KOPT-K1 (cell line): ENCODE data around the gene CA5A.
"Not testable (repeated sequence)": the region's sequence is repeated elsewhere in the genome, so short reads cannot be mapped to it uniquely, and the experiment has no call there.

Source experiments
- H3K27ac ChIP-seq: fragments of 200-600 bp; sonication (generic); 2 replicates; pipeline ENCODE4 v1.5.1; 2016; ENCODE audit warnings: antibody characterized with exemption, mild to moderate bottlenecking, low read depth, low read length; ENCODE audit not compliant: poor library complexity, severe bottlenecking
- H3K36me3 ChIP-seq: fragments of 200-600 bp; sonication (generic); 2 replicates; pipeline ENCODE4 v1.5.1; 2017; ENCODE audit warnings: antibody characterized with exemption, mild to moderate bottlenecking, low read length, moderate library complexity; ENCODE audit not compliant: insufficient read depth
- H3K9me3 ChIP-seq: fragments of 200-600 bp; sonication (generic); 2 replicates; pipeline ENCODE4 v1.5.1; 2017; ENCODE audit warnings: antibody characterized with exemption, low read length, mild to moderate bottlenecking; ENCODE audit not compliant: insufficient read depth, poor library complexity, severe bottlenecking

The CA5A gene

DNA sequence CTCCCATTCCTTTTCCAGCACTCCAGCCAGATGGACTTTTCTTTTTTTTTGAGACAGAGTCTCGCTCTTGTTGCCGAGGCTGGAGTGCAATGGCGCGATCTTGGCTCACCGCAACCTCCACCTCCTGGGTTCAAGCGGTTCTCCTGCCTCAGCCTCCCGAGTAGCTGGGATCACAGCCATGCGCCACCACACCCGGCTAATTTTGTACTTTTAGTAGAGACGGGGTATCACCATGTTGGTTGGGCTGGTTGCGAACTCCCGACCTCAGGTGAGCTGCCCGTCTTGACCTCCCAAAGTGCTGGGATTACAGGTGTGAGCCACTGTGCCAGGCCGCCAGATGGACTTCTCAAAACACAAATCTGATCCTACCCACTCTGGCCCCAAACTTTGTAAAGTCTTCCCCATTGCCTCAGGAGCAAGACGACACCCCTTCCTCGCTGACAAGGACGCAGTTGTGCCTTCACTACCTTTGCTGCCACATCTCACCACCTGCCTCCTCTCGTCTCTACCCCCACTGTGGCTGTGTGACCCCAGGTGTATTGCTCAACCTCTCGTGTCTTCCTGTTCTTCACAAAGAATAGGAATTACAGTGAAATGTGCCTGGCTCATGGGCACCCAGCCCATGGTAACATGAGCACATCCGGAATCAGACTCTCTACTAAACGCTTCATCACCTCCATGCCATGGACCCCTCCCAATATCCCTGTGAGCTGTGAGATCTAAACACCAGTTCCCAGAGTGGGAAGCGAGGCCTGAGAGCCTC is 11.2 kb upstream of the CA5A start:
- Histone ChIP-seq H3K27ac (no peak overlapping the region), H3K36me3 (no peaks in the 10 kb centered on the region), H3K9me3 (no peaks in the 10 kb centered on the region)

GRCh38 chr16:87946596-87947347 is 10.4 kb upstream of the CA5A start:
- Histone ChIP-seq H3K27ac (no peak overlapping the region), H3K9me3 (no peaks in the 10 kb centered on the region), H3K36me3 (no peaks in the 10 kb centered on the region)

DNA sequence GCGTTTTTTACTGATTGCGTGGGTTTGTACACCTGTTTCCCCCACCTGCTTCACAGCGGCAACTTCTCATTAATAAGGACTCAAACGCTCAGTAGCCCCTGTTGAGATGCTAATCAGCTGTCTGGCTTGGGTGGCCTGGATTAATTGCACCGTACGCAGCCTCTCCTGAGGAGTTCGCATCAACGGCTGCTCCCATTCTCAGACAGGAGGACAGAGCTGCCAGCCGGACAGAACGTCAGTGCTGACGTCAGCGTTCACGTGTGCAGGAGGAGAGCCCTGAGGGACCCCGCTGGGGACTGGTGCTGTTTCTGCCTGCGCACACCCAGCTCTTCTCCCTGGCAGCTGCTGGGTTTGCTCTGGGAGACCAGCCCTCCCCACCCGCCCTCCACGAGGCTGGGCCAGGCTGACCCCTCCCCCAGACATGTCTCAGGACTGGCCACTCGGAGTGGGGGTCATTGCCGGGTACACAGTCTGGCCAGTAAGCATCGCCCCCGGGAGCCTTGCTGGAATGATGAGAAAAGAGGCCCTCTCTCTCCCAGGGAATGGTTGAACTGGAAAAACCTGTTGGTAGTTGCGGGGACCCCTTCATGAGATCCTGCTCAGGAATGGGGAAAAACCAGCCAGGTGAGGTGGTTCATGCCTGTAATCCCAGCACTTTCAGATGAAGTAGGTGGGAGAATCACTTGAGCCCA is 9.2 kb upstream of the CA5A start:
- Histone ChIP-seq H3K27ac (no peak overlapping the region), H3K36me3 (no peaks in the 10 kb centered on the region), H3K9me3 (no peaks in the 10 kb centered on the region)

DNA sequence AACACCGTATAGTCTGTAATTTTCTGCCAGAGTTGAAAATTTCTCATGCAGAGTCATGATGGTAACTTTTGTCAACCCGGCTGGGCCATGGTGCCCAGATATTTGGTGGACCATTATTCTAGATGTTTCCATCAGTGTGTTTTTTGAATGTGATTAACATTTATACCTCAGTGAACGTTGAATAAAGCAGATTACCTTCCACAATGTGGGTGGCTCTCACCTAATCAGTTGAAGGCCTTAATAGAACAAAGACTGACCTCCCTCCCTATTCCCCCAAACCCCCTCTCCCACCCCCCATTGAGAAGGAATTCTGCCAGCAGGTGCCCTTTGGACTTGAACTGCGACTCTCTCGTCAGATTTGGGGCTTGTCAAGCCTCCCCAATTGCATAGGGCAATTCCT is 6.4 kb upstream of the CA5A start:
- H3K36me3 ChIP-seq: no peaks in the 10 kb centered on the region
- no peak overlapping the region for H3K27ac ChIP-seq
- H3K9me3 ChIP-seq: no peaks in the 10 kb centered on the region

DNA sequence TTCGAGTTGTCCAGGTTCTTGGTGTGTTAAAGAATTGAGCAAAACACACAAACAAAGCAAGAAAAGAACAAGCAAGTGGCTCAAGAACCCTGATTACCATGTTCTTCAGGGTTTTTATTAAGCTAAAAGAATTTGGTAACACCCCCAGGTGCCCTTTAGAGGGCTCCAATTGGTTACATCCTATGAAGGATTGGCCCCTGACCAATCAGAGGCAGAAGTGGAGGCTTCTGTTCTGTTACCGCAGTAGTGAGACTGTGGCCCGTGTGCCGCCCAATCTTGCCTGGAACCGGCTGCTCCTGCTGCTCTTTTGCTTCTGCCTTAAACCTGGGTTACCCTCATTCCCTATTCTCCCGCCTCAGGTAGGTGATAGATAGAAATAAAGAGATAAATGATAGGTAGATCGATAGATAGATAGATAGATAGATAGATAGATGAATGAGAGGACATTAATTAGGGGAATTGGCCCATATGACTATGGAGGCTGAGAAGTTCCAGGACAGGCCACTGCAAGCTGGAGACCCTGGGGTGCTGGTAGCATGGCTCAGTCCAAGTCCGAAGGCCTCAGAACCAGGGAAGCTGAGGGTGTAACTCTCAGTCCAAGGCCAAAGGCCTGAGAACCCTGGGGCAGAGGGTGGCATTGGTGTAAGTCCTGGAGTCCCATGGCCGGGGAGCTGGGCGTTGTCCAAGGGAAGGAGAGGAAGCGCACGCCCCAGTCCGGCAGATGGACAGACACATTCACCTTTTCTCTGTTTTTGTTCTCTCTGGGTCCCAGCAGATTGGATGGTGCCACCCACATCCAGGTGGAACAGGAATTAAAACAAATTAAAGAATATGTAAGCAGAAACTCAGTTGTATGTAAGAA is 3.5 kb upstream of the CA5A start:
- no peaks in the 10 kb centered on the region for H3K9me3 ChIP-seq
- no peak overlapping the region for H3K27ac ChIP-seq
- H3K36me3 ChIP-seq: no peaks in the 10 kb centered on the region

- Histone ChIP-seq H3K27ac (no peak overlapping the region), H3K9me3 (no peaks in the 10 kb centered on the region), H3K36me3 (no peaks in the 10 kb centered on the region)
Measured at GRCh38 chr16:87938412-87938949, 2.2 kb upstream of the CA5A start.

DNA sequence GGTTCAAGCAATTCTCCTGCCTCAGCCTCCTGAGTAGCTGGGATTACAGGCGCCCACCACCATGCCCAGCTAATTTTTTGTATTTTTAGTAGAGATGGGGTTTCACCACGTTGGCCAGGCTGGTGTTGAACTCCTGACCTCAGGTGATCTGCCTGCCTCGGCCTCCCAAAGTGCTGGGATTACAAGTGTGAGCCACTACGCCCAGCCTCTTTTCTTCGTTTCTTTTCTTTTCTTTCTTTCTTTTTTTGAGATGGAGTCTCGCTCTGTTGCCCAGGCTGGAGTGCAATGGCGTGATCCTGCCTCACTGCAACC is 858 bp upstream of the CA5A start:
- not testable (repeated sequence) for H3K9me3 ChIP-seq, H3K27ac ChIP-seq, H3K36me3 ChIP-seq

DNA sequence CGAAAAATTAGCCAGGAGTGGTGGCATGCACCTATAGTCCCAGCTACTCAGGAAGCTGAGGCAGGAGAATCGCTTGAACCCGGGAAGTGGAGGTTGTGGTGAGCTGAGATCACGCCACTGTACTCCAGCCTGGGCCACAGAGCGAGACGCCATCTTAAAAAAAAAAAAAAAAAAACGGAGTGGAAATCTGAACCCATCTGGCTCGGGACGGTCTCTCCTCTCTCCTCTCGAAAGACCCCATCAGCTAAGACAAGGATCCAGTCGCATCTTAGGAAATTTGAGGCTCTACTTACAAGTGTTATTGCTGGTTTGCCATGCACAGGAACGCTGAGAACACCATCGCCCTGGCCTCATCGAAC is 334 bp downstream of the CA5A start:
- H3K9me3 ChIP-seq, H3K36me3 ChIP-seq, H3K27ac ChIP-seq: not testable (repeated sequence)

- not testable (repeated sequence) for H3K9me3 ChIP-seq, H3K36me3 ChIP-seq, H3K27ac ChIP-seq
Measured at GRCh38 chr16:87934752-87935425, 1.4 kb downstream of the CA5A start.

DNA sequence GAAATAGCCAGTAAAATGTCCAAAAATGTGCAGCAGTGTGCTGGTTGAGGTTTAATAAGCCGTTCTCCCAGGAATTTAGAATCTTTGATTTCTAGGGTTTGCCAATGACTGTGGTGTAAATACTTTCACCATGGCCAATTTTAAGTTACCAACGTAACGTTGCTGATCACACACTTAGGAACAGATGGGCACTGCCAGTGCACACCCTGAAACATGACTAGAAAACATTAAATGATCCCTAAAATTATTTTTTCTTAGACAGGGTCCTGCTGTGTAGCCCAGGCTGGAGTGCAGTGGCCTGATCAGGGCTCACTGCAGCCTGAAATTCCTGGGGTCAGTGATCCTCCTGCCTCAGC is 3.2 kb downstream of the CA5A start:
- no peak overlapping the region for H3K27ac ChIP-seq
- no peaks in the 10 kb centered on the region for H3K36me3 ChIP-seq

DNA sequence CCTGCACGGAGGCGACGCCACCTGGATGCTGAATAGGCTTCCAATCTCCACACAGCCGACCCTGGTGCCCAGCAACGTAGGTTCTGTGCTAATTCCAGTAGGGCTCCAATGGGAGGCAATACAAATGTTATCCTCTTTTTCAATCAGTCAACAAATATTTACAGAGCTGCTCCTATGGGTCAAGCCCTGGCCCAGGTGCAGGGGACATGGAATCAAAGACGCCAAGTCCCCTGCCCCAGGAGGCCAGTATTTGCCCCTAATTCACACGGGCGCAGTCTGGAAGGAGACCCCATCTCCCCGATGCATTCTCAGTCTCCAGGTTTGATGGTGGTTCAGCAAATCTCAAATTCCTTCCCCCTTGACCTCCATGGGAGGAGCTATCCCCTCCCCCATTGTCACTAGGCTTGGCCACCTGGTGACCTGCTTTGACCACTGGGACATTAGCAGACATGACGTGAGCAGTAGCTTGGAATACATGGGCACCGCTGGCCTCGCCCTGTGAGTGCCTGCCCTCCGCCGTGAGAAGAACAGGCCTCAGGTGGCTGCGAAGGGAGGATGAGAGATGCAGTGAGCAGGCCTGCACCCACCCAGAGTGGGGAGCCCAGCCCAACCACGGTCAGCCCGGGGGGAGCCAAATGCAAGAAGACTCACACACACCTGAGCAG is 3.7 kb downstream of the CA5A start:
- not testable (repeated sequence) for H3K27ac ChIP-seq, H3K9me3 ChIP-seq, H3K36me3 ChIP-seq

More for the DNA sequence above, 3.2 kb downstream of the CA5A start:
- H3K9me3 ChIP-seq: no peaks in the 10 kb centered on the region

DNA sequence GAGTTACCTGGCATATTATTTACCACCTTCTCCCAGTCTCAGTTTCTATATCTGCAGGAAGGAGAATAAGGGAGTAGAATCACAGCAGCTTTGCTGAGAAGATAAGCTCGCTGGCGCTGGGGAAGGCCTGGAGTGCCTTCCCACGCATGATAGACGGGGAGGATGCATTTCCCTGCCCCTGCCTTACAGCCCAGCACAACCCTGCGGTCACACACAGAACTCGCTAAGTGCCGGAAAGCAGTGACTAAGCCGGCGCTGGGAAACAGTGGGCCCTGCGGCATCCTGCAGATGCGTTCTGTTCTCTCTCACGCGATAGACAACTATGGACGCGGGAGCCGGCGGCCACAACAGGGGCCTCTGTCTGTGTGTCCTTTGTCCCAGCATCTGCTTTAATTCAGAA is 4.8 kb downstream of the CA5A start:
- H3K36me3 ChIP-seq: no peaks in the 10 kb centered on the region
- no peaks in the 10 kb centered on the region for H3K9me3 ChIP-seq
- no peak overlapping the region for H3K27ac ChIP-seq

DNA sequence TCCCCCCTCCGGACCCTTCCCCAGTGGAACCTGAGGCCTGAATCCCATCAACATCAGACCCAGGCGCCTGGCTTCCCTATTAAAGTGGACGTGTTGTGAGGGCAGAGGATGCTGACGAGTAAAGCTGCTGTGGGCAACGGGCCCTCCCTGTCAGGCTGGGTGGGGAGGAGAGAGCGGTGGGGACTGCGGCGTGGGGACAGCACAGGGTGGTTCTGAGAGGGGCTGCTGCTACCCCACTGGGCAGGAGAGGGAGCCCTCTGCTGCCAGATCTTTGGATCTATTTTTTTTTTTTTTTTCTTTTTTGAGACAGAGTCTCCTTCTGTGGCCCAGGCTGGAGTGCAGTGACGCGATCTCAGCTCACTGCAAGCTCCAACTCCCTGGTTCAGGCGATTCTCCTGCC is 5.9 kb downstream of the CA5A start:
- Histone ChIP-seq H3K9me3 (no peaks in the 10 kb centered on the region), H3K36me3 (no peaks in the 10 kb centered on the region), H3K27ac (no peak overlapping the region)

DNA sequence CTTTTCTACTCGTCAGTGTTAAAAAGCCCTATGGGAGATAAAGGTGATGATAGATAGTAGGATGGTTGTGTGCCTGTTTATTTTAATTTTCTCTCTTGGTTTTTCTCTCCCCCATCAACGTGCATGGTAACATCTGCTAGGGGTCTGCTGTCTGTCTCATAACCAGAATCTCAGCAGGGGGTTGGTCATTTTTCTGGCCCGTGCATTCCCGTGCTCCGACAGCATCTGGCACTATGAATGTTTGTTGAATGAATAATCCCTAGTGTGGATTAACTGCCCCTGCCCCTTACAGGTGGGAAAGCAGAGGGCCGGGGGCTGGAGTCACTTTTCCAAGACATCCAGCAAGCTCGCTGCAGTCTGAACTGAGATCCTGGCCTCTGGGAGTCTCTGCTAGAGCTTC is 6.3 kb downstream of the CA5A start:
- Histone ChIP-seq H3K9me3 (no peaks in the 10 kb centered on the region), H3K27ac (no peak overlapping the region), H3K36me3 (no peaks in the 10 kb centered on the region)
